Prostate gland (tissue), 2 donors: ENCODE data around the gene BCAT1. TPM values are rescaled to one million over a fixed set of nuclear protein-coding genes. Genes with fewer than 3 reads are reported as not detected.

ENCODE experiments used
- DNase-seq: peaks from one replicate; pipeline ENCODE4 v3.0.0-alpha.2; 2019; ENCODE audit warnings: low spot score
- H3K27ac ChIP-seq, 2 donors: fragments of 200-600 bp; sonication (generic); 2 replicates each; pipeline ENCODE4 v1.5.1; 2017 to 2019
- H3K27me3 ChIP-seq: fragments of 200-600 bp; sonication (generic); replicated peaks from 2 replicates; pipeline ENCODE4 v1.5.1; 2019; ENCODE audit not compliant: insufficient read depth
- H3K36me3 ChIP-seq, 2 donors: fragments of 200-600 bp; sonication (generic); 1 replicate in 1 of 2; 2 replicates in 1 of 2; pipeline versions ENCODE4 v1.5.1 to v1.8.1; 2017 to 2019
- H3K4me1 ChIP-seq: fragments of 200-600 bp; sonication (generic); replicated peaks from 2 replicates; pipeline ENCODE4 v1.5.1; 2019
- H3K4me3 ChIP-seq, 2 donors: fragments of 200-600 bp; sonication (generic); 2 replicates each; pipeline ENCODE4 v1.5.1; 2017 to 2019
- H3K9me3 ChIP-seq: fragments of 200-600 bp; sonication (generic); 2 replicates; pipeline ENCODE4 v1.5.1; 2017
- CTCF ChIP-seq, 4 experiments: fragments of 200-600 bp in 2 of 4; fragments of 450-650 bp in 2 of 4; sonication (generic) in 2 of 4; IDR thresholded peaks; 1 replicate in 3 of 4; 2 replicates in 1 of 4; pipeline ENCODE4 v1.5.1; 2016 to 2019; ENCODE audit warnings: antibody characterized with exemption in 4 of 4, mild to moderate bottlenecking in 2 of 4, moderate library complexity in 2 of 4
- POLR2A ChIP-seq: fragments of 450-650 bp; IDR thresholded peaks from one replicate; pipeline ENCODE4 v1.6.1; 2016; ENCODE audit warnings: antibody characterized with exemption, mild to moderate bottlenecking
- POLR2AphosphoS5 ChIP-seq: sonication (generic); formaldehyde crosslinking; IDR thresholded peaks from one replicate; pipeline ENCODE4 v1.6.1; 2017; ENCODE audit warnings: antibody characterized with exemption
- WGBS: methylation state at CpG from one replicate; pipeline ENCODE4 v1.1.5; 2018; 5-methylcytosine and 5-hydroxymethylcytosine counted together
- intact Hi-C: fragments of 100-400 bp; cut with DNase I; formaldehyde crosslinking; loops from one replicate; pipeline ENCODE4 v1.14.2; 2022
- total RNA-seq, 2 donors: library from RNA; depleted of rRNA; stranded (reverse); fragments of >200 nt; gene quantifications; one replicate each; pipeline ENCODE4 v1.1.0, GENCODE V29; 2016

The BCAT1 gene
- total RNA-seq, 2 donors from 2014 or later, result 0.59 to 43.1 TPM

- H3K9me3 ChIP-seq, result no peaks in the 10 kb centered on the region
- WGBS, result 76% methylated on average over 3 of the region's 3 CpGs
- H3K27me3 ChIP-seq, result no peaks in the 10 kb centered on the region
- H3K4me1 ChIP-seq, result no peaks in the 10 kb centered on the region
- no peak for TF ChIP-seq POLR2A
- no peak for TF ChIP-seq CTCF (IDR thresholded peaks at IDR 0.05)
- no peak for TF ChIP-seq POLR2AphosphoS5
- H3K4me3 ChIP-seq, result no peak overlapping the region
- intact Hi-C loops, result no loop called here
- no peaks in the 10 kb centered on the region for H3K36me3 ChIP-seq
- H3K27ac ChIP-seq, result no peak overlapping the region
- DNase-seq, result no peak
Observed at GRCh38 chr12:24850496-24850895, 98.4 kb downstream of the BCAT1 start.

DNA sequence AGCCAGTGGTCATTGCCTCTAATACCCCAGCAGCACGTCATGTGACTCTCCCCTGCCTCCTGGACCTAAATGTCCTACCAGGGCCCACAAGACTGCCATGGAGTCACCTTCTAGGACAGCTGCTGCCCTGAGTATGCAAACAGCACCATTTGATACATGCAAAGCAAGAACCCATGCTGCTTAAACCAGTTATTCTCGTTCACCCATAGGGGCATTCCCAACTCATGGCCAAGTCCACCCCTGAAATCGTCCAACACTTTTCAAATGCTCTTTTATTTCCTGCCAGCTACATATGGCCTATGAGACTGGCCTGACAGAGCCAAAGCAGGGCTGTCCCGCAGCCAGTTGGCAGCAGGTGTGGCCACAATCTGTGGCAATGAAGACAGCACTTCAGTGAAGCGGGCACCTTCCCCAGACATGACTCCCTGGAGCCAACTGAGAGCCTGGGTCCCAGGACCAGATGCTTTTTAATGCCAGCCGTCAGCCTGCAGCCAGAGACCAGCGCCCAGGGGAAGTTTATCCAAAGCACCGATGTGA, 99.9 kb downstream of the BCAT1 start:
- Histone ChIP-seq H3K4me1 (no peaks in the 10 kb centered on the region), H3K36me3 (no peaks in the 10 kb centered on the region), H3K9me3 (no peaks in the 10 kb centered on the region), H3K4me3 (no peak overlapping the region), H3K27ac (no peak overlapping the region), H3K27me3 (no peaks in the 10 kb centered on the region)
- intact Hi-C loops, result no loop called here
- WGBS, result 61% methylated on average over 8 of the region's 8 CpGs
- no peak for DNase-seq
- TF ChIP-seq POLR2A (no peak), POLR2AphosphoS5 (no peak), CTCF (IDR thresholded peaks at IDR 0.05) (no peak)

- DNase-seq, result no peak
- intact Hi-C loops, result no loop called here
- H3K36me3 ChIP-seq, result no peaks in the 10 kb centered on the region
- TF ChIP-seq POLR2AphosphoS5 (no peak), POLR2A (no peak), CTCF (IDR thresholded peaks at IDR 0.05) (no peak)
- no peaks in the 10 kb centered on the region for H3K4me1 ChIP-seq
- WGBS, result 93% methylated on average over 2 of the region's 2 CpGs
- H3K4me3 ChIP-seq, result no peak overlapping the region
- no peaks in the 10 kb centered on the region for H3K9me3 ChIP-seq
- no peaks in the 10 kb centered on the region for H3K27me3 ChIP-seq
- no peak overlapping the region for H3K27ac ChIP-seq
Observed at GRCh38 chr12:24846689-24847088, 102.2 kb downstream of the BCAT1 start.

DNA sequence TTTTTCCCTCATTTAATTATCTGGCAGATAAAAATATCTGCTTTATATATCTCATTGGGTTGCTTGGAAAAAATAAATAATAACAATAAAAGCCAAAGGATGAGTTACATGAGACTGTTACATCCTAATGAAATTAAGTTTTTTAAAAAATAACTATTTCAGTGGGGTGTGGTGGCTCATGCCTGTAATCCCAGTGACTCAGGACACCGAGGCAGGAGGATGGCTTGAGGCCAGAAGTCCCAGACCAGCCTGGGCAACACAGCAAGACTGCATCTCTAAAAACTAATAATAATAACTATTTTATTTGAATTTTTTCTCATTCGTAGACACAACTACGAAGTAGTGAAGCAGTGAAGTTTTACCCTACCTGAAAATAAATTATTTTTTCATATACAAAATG, 103.3 kb downstream of the BCAT1 start:
- no peak overlapping the region for H3K4me3 ChIP-seq
- no peaks in the 10 kb centered on the region for H3K9me3 ChIP-seq
- intact Hi-C loops, result no loop called here
- no peaks in the 10 kb centered on the region for H3K4me1 ChIP-seq
- no peaks in the 10 kb centered on the region for H3K27me3 ChIP-seq
- H3K36me3 ChIP-seq, result no peaks in the 10 kb centered on the region
- DNase-seq, result no peak
- TF ChIP-seq POLR2AphosphoS5 (no peak), CTCF (IDR thresholded peaks at IDR 0.05) (no peak), POLR2A (no peak)
- 87% methylated on average over 3 of the region's 3 CpGs for WGBS
- H3K27ac ChIP-seq, result no peak overlapping the region

- Histone ChIP-seq H3K36me3 (no peaks in the 10 kb centered on the region), H3K9me3 (no peaks in the 10 kb centered on the region), H3K4me1 (no peaks in the 10 kb centered on the region), H3K4me3 (no peak overlapping the region), H3K27me3 (no peaks in the 10 kb centered on the region), H3K27ac (no peak overlapping the region)
- TF ChIP-seq POLR2AphosphoS5 (no peak), CTCF (IDR thresholded peaks at IDR 0.05) (no peak), POLR2A (no peak)
- intact Hi-C loops, result no loop called here
- 73% methylated on average over 1 of the region's 1 CpG for WGBS
- no peak for DNase-seq
Observed at GRCh38 chr12:24840046-24840800, 108.7 kb downstream of the BCAT1 start.
